Left lung (tissue), 10 donors: Measurements from ENCODE around the gene EXOC2. TPM values are rescaled to one million over a fixed set of nuclear protein-coding genes. Genes with fewer than 3 reads are reported as not detected.

Source experiments
- ATAC-seq: fragments of 200-7000 bp; cut with Tn5 transposase; one replicate; pipeline ENCODE4 v1.9.1; 2020; ENCODE audit warnings: moderate library complexity
- DNase-seq, 4 donors: peaks; one replicate each; pipeline ENCODE4 v3.0.0-alpha.2; 2013 to 2020
- H3K27ac ChIP-seq, 2 donors: fragments of 200-600 bp; sonication (generic) in 1 of 2; one replicate each; pipeline versions ENCODE4 v1.5.0 to v1.8.0; 2020 to 2021
- H3K27me3 ChIP-seq, 2 donors: fragments of 200-600 bp; sonication (generic) in 1 of 2; one replicate each; pipeline versions ENCODE4 v1.5.0 to v1.8.0; 2020 to 2021
- H3K36me3 ChIP-seq, 2 donors: fragments of 200-600 bp; sonication (generic) in 1 of 2; one replicate each; pipeline versions ENCODE4 v1.5.0 to v1.8.0; 2020 to 2021
- H3K4me1 ChIP-seq, 2 donors: fragments of 200-600 bp; one replicate each; pipeline ENCODE4 v1.8.0; 2021
- H3K4me3 ChIP-seq, 2 donors: fragments of 200-600 bp; sonication (generic) in 1 of 2; one replicate each; pipeline versions ENCODE4 v1.5.0 to v1.8.0; 2020 to 2021; ENCODE audit warnings: mild to moderate bottlenecking in 1 of 2
- H3K9me3 ChIP-seq, 2 donors: fragments of 200-600 bp; sonication (generic) in 1 of 2; one replicate each; pipeline versions ENCODE4 v1.5.0 to v1.8.0; 2020 to 2021
- intact Hi-C, 2 donors: fragments of 100-400 bp; cut with DNase I; formaldehyde crosslinking; loops; one replicate each; pipeline versions ENCODE4 v1.11.2 to v1.14.2; 2022
- polyA plus RNA-seq, 6 donors: library from polyadenylated mRNA; unstranded; fragments of 120-200 nt; gene quantifications; one replicate each; pipeline ENCODE4 v1.2.1, GENCODE V29; 2013; ENCODE audit not compliant: insufficient read length in 6 of 6
- total RNA-seq, 2 donors: library from RNA; stranded (reverse); fragmentation: NEBNext Ultra II Directional; extraction: Animal tissue kit (Norgen Biotek cat#: 25700); gene quantifications; one replicate each; pipeline ENCODE4 v1.2.1, GENCODE V29; 2021
- TF ChIP-seq, protein P1 (sequence below), 2 donors: fragments of 200-600 bp; sonication (generic) in 1 of 2; IDR thresholded peaks; one replicate each; pipeline versions ENCODE4 v1.5.0 to v1.8.0; 2021; ENCODE audit warnings: antibody characterized with exemption in 2 of 2
- donor health status: DM: no; HTN: yes; CAD: no.
- donor health status: DM: no; HTN: no; CAD: no.

Gene EXOC2
- total and polyA plus RNA-seq, 8 donors: 19.8 to 30.4 (median 28.4) TPM

DNA sequence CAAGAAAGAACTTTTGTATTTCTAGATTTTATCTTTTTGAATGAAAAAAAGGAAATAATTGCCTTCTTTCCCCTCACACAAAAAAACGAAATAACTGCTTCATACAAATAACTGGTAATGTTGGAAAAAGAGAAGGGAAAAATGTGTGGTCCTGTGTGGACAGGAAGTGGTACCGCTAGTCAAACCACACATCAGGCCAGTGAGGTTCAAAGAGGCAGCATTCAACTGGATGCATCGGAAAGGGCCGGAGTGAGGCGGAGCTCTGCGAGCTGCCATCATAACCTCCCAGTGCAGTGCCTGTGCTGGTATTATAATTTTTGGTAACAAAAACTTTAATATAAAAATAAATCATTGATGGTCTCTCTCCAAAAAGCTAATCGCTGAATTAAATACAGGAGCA lies 190.2 kb downstream of the EXOC2 start:
- no peak for DNase-seq
- H3K9me3 ChIP-seq: no peaks in the 10 kb centered on the region
- intact Hi-C loops: no loop called here
- H3K27me3 ChIP-seq: no peaks in the 10 kb centered on the region
- ATAC-seq: no peak
- H3K4me1 ChIP-seq: no peaks in the 10 kb centered on the region
- TF ChIP-seq, protein P1, sequence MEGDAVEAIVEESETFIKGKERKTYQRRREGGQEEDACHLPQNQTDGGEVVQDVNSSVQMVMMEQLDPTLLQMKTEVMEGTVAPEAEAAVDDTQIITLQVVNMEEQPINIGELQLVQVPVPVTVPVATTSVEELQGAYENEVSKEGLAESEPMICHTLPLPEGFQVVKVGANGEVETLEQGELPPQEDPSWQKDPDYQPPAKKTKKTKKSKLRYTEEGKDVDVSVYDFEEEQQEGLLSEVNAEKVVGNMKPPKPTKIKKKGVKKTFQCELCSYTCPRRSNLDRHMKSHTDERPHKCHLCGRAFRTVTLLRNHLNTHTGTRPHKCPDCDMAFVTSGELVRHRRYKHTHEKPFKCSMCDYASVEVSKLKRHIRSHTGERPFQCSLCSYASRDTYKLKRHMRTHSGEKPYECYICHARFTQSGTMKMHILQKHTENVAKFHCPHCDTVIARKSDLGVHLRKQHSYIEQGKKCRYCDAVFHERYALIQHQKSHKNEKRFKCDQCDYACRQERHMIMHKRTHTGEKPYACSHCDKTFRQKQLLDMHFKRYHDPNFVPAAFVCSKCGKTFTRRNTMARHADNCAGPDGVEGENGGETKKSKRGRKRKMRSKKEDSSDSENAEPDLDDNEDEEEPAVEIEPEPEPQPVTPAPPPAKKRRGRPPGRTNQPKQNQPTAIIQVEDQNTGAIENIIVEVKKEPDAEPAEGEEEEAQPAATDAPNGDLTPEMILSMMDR (IDR thresholded peaks at IDR 0.05): no peak
- H3K4me3 ChIP-seq: no peak overlapping the region
- H3K36me3 ChIP-seq: peaks cover 0 to 12% of the 10 kb centered on the region in 2 donors
- H3K27ac ChIP-seq: no peak overlapping the region

DNA sequence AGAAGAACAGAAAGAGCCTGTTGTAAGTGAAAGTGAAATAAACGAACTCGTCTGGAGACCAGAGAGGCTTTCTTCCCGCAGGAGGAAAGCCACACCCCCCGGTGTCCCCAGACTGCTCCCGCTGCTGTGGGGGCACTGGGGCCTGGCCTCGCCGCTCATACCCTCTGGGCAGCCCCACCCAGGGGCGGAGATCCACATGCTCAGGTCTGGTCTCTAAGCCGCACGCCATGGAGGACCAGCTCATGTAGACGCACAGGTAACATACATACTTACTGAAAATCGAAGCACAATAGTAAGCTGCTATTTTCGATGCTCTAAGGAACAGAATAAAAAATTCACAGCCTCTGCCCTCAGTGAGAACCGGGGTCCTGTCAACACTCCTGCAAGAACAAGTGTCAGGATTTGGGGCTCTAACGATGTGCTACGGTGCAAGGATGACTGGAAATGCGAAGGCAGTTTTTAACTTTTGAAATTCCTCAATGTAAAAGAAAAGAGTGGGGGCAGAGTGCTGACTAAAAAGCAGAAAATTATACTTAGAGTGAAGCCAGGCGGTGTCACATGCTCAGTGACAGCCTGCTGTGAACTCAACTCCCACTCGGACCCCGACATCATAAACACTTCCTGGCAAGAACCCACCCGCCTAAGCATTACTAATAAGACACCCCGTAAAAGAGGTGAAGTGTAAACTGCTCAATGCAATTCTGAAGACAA lies 190.9 kb downstream of the EXOC2 start:
- no peak for DNase-seq
- TF ChIP-seq, protein P1 (IDR thresholded peaks at IDR 0.05): no peak
- Histone ChIP-seq H3K4me1 (no peaks in the 10 kb centered on the region), H3K27ac (no peak overlapping the region), H3K36me3 (peaks cover 0 to 15% of the 10 kb centered on the region in 2 donors), H3K9me3 (no peaks in the 10 kb centered on the region), H3K27me3 (no peaks in the 10 kb centered on the region), H3K4me3 (no peak overlapping the region)
- intact Hi-C loops: no loop called here
- ATAC-seq: no peak

DNA sequence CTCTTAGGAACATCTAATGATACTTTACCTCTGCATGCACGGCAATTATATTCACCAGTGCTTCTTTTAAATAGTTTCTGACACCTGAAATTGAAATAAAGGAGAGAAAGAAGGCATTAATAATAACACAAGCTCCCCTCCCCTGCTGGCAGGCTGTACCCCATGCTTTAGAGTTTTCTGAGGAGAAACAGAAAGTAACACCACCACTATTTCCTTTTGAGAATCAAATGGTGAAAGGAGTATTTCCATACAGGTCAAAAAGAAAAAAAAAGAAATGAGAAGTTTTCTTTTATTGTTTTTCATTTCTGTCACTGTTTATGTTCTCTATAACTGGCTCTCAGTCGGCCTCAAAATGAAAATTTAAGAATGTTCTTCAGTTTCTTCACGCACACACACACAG lies 193.3 kb downstream of the EXOC2 start:
- TF ChIP-seq, protein P1 (IDR thresholded peaks at IDR 0.05): no peak
- no peaks in the 10 kb centered on the region for H3K27me3 ChIP-seq
- no peak overlapping the region for H3K27ac ChIP-seq
- intact Hi-C loops: no loop called here
- no peaks in the 10 kb centered on the region for H3K9me3 ChIP-seq
- no peaks in the 10 kb centered on the region for H3K4me1 ChIP-seq
- DNase-seq (no peak), ATAC-seq (no peak)
- H3K4me3 ChIP-seq: no peak overlapping the region
- H3K36me3 ChIP-seq: peaks cover 0 to 34% of the 10 kb centered on the region in 2 donors

DNA sequence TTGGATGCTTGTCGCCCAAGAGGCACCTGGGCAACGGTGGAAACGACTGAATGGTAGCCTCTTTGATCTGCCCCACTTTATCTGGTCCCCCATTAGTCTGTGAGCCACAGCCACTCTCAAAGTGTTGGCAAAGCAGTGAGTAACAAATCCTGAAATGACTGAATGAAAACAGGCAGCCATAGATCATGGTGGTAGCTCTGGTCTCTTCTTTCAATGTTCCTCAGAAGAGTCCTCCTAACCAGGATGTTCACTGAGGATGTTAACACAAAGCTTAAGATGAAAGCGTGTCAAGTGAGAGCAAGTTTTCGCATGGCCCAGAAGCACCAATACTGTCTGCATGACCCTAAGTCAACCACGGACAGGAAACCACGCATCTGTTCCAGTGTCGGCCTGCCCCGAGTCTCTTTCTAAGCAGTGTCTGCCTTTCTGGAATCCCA lies 194.1 kb downstream of the EXOC2 start:
- Histone ChIP-seq H3K27ac (no peak overlapping the region), H3K27me3 (no peaks in the 10 kb centered on the region), H3K9me3 (no peaks in the 10 kb centered on the region), H3K36me3 (peaks cover 0 to 28% of the 10 kb centered on the region in 2 donors), H3K4me1 (no peaks in the 10 kb centered on the region), H3K4me3 (no peak overlapping the region)
- intact Hi-C loops: no loop called here
- DNase-seq (no peak), ATAC-seq (no peak)
- TF ChIP-seq, protein P1 (IDR thresholded peaks at IDR 0.05): no peak

DNA sequence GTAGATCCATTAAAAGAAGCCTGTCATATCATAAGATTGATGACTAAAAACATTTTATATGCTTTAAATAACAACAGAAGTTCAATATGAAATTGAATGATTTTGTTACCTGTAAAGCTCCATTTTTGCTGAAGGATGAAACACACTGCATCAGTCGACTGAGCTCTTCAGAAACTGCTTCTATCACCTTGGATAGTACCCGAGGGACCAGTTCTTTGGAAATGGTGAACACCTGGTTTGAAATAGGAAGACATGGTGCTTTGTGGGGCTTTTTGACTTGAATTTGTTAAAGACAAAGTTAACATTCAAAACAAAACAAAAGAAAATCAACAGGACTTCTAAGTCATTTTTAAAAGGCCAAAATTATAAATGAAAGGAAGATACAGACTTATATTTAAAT lies 195.7 kb downstream of the EXOC2 start:
- TF ChIP-seq, protein P1 (IDR thresholded peaks at IDR 0.05): no peak
- no peak for ATAC-seq
- intact Hi-C loops: no loop called here
- no peak for DNase-seq
- Histone ChIP-seq H3K4me3 (no peak overlapping the region), H3K27ac (no peak overlapping the region), H3K36me3 (peaks cover 2 to 27% of the 10 kb centered on the region in 2 donors), H3K27me3 (no peaks in the 10 kb centered on the region), H3K4me1 (no peaks in the 10 kb centered on the region), H3K9me3 (no peaks in the 10 kb centered on the region)
